Prostate gland (tissue), 2 donors: Measurements from ENCODE around the gene BTC. TPM values are rescaled to one million over a fixed set of nuclear protein-coding genes. Genes with fewer than 3 reads are reported as not detected.

ENCODE experiments used
- DNase-seq: peaks from one replicate; pipeline ENCODE4 v3.0.0-alpha.2; 2019; ENCODE audit warnings: low spot score
- H3K27ac ChIP-seq, 2 donors: fragments of 200-600 bp; sonication (generic); 2 replicates each; pipeline ENCODE4 v1.5.1; 2017 to 2019
- H3K27me3 ChIP-seq: fragments of 200-600 bp; sonication (generic); replicated peaks from 2 replicates; pipeline ENCODE4 v1.5.1; 2019; ENCODE audit not compliant: insufficient read depth
- H3K36me3 ChIP-seq, 2 donors: fragments of 200-600 bp; sonication (generic); 1 replicate in 1 of 2; 2 replicates in 1 of 2; pipeline versions ENCODE4 v1.5.1 to v1.8.1; 2017 to 2019
- H3K4me1 ChIP-seq: fragments of 200-600 bp; sonication (generic); replicated peaks from 2 replicates; pipeline ENCODE4 v1.5.1; 2019
- H3K4me3 ChIP-seq, 2 donors: fragments of 200-600 bp; sonication (generic); 2 replicates each; pipeline ENCODE4 v1.5.1; 2017 to 2019
- H3K9me3 ChIP-seq: fragments of 200-600 bp; sonication (generic); 2 replicates; pipeline ENCODE4 v1.5.1; 2017
- POLR2A ChIP-seq: fragments of 450-650 bp; IDR thresholded peaks from one replicate; pipeline ENCODE4 v1.6.1; 2016; ENCODE audit warnings: antibody characterized with exemption, mild to moderate bottlenecking
- POLR2AphosphoS5 ChIP-seq: sonication (generic); formaldehyde crosslinking; IDR thresholded peaks from one replicate; pipeline ENCODE4 v1.6.1; 2017; ENCODE audit warnings: antibody characterized with exemption
- WGBS: methylation state at CpG from one replicate; pipeline ENCODE4 v1.1.5; 2018; 5-methylcytosine and 5-hydroxymethylcytosine counted together
- intact Hi-C: fragments of 100-400 bp; cut with DNase I; formaldehyde crosslinking; loops from one replicate; pipeline ENCODE4 v1.14.2; 2022
- total RNA-seq, 2 donors: library from RNA; depleted of rRNA; stranded (reverse); fragments of >200 nt; gene quantifications; one replicate each; pipeline ENCODE4 v1.1.0, GENCODE V29; 2016
- TF ChIP-seq, protein P1 (sequence below), 4 experiments: fragments of 200-600 bp in 2 of 4; fragments of 450-650 bp in 2 of 4; sonication (generic) in 2 of 4; IDR thresholded peaks; 1 replicate in 3 of 4; 2 replicates in 1 of 4; pipeline ENCODE4 v1.5.1; 2016 to 2019; ENCODE audit warnings: antibody characterized with exemption in 4 of 4, mild to moderate bottlenecking in 2 of 4, moderate library complexity in 2 of 4

Gene BTC
- total RNA-seq, 2 donors from 2014 or later = 2.3 to 3.3 TPM

DNA sequence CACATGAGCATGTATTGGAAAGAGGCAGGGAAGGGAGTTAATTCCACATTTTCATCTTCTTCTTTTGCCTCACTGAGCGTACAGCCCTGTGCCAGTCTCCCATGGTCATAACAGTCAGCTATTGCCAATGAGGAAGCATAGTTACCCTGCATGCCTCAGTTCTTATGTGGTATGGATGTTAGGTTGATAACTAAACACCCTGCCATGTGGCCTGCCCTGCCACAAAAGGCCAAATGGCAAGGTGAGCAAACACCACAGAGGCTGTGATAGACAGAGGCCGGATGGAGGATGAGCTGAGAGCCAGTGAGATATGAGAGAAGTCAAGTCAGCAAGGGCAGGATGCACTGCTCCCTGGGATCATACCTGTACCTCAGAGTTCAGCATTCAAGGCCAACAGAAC lies 59.3 kb downstream of the BTC start:
- no peaks in the 10 kb centered on the region for H3K9me3 ChIP-seq
- no peaks in the 10 kb centered on the region for H3K36me3 ChIP-seq
- no peak overlapping the region for H3K27ac ChIP-seq
- no peaks in the 10 kb centered on the region for H3K27me3 ChIP-seq
- H3K4me1 ChIP-seq = no peaks in the 10 kb centered on the region
- WGBS = 82% methylated on average over 2 of the region's 2 CpGs
- no peak for DNase-seq
- intact Hi-C loops = no loop called here
- no peak overlapping the region for H3K4me3 ChIP-seq
- TF ChIP-seq POLR2A (no peak), POLR2AphosphoS5 (no peak)
- TF ChIP-seq, protein P1, sequence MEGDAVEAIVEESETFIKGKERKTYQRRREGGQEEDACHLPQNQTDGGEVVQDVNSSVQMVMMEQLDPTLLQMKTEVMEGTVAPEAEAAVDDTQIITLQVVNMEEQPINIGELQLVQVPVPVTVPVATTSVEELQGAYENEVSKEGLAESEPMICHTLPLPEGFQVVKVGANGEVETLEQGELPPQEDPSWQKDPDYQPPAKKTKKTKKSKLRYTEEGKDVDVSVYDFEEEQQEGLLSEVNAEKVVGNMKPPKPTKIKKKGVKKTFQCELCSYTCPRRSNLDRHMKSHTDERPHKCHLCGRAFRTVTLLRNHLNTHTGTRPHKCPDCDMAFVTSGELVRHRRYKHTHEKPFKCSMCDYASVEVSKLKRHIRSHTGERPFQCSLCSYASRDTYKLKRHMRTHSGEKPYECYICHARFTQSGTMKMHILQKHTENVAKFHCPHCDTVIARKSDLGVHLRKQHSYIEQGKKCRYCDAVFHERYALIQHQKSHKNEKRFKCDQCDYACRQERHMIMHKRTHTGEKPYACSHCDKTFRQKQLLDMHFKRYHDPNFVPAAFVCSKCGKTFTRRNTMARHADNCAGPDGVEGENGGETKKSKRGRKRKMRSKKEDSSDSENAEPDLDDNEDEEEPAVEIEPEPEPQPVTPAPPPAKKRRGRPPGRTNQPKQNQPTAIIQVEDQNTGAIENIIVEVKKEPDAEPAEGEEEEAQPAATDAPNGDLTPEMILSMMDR (IDR thresholded peaks at IDR 0.05) = no peak

DNA sequence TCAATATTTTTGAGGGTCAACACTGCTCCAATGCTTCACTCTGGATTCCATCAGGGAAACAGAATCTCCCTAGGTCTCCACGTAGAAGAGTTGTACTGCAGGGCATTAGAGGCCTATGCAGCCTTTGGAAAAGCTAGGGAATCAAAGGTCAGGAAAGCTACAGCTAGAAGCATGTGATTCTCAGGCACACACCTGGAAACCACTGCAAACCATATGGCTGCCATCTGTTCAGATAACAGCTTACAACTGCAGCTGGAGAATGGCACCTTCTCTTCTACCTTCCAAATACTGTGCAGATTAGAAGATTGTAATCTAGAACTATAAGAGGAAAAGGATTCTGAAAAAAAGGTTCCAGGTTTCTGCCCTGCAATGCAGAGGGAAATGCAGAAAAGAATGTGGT lies 60.6 kb downstream of the BTC start:
- H3K9me3 ChIP-seq = no peaks in the 10 kb centered on the region
- intact Hi-C loops = no loop called here

DNA sequence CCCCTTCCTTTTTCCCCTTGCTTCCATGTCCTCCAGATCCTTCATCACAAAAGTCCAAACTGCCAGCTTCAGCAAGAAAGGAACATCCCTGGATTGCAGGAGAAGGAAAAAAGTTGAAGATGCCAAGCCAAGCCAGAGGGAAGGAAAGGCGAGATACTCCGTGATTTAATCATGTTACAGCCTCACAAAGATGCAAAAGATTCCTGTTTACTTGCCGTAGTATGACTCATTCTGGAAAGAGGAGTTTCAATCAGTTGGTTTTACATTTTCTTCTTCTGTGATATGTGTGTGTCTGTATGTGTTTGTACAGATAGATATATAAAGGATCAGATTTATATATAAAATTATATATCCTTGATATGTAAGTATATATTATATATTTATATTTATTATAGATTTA lies 69.3 kb downstream of the BTC start:
- no peak for DNase-seq
- 53% methylated on average over 3 of the region's 3 CpGs for WGBS
- no peaks in the 10 kb centered on the region for H3K9me3 ChIP-seq
- H3K4me1 ChIP-seq = no peaks in the 10 kb centered on the region
- TF ChIP-seq POLR2AphosphoS5 (no peak), POLR2A (no peak)
- TF ChIP-seq, protein P1 (IDR thresholded peaks at IDR 0.05) = no peak
- H3K4me3 ChIP-seq = no peak overlapping the region
- H3K27ac ChIP-seq = no peak overlapping the region
- no peaks in the 10 kb centered on the region for H3K27me3 ChIP-seq
- intact Hi-C loops = no loop called here
- no peaks in the 10 kb centered on the region for H3K36me3 ChIP-seq

More for the DNA sequence above, 60.6 kb downstream of the BTC start:
- H3K36me3 ChIP-seq = no peaks in the 10 kb centered on the region
- no peak overlapping the region for H3K27ac ChIP-seq
- H3K27me3 ChIP-seq = no peaks in the 10 kb centered on the region
- DNase-seq = no peak
- 86% methylated on average over 1 of the region's 1 CpG for WGBS
- no peaks in the 10 kb centered on the region for H3K4me1 ChIP-seq
- H3K4me3 ChIP-seq = no peak overlapping the region
- TF ChIP-seq POLR2AphosphoS5 (no peak), POLR2A (no peak)
- TF ChIP-seq, protein P1 (IDR thresholded peaks at IDR 0.05) = no peak

DNA sequence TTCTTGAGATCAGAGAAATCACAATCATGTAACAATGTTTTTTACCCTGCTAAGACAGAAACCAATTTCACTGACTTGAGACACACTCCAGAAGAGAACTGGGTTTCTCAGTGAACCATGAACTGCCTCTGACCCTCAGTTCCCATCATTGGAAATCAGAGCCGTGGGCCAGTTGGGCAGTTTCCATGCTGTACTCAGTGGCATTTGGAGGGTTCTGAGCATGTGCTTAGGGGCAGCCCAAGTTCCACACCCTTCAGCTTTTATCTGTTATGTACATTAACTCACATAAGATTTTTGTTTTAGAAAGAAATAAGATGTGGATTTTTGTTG lies 77.9 kb downstream of the BTC start:
- no peak overlapping the region for H3K27ac ChIP-seq
- no peaks in the 10 kb centered on the region for H3K36me3 ChIP-seq
- no peaks in the 10 kb centered on the region for H3K27me3 ChIP-seq
- intact Hi-C loops = no loop called here
- no peak for TF ChIP-seq POLR2AphosphoS5
- TF ChIP-seq, protein P1 (IDR thresholded peaks at IDR 0.05) = no peak
- TF ChIP-seq POLR2A = no peak
- WGBS = 62% methylated on average over 1 of the region's 1 CpG
- H3K4me3 ChIP-seq = no peak overlapping the region
- H3K4me1 ChIP-seq = no peaks in the 10 kb centered on the region
- no peaks in the 10 kb centered on the region for H3K9me3 ChIP-seq
- no peak for DNase-seq

DNA sequence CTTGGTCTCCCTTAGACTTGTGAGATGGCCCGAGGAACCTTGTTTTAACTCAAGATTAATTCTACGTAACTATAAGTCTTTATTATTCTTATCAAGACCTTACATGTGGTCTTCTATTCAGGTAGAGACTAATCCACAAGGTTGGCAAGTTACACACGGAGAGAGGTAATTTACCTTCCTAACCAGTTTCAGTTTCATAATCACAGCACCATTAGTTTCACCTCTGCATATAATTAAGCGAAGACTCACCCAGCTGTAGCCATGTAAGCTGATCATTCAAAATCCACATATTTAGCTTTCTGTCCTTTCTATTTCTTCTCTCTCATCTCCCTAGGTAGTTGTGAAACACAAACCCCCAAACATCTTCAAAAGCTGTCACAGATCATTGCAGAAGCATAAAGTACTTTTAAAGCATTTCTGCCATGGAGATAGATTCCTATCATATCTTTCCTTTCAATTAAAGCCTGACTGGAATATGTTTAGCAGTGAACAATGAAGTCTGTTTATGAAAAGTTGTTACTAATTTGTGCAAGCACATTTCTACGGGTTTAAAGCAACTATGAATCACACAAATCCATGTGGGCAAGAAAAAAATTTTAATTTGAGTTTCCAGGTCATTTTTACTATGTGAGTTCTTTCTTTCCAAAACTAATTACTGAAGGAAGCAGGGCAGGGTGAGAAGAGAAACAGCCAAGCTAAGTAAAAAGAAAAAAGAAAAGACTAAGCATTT lies 78.5 kb downstream of the BTC start:
- intact Hi-C loops = no loop called here
- Histone ChIP-seq H3K36me3 (no peaks in the 10 kb centered on the region), H3K4me1 (no peaks in the 10 kb centered on the region), H3K9me3 (no peaks in the 10 kb centered on the region), H3K27ac (no peak overlapping the region), H3K4me3 (no peak overlapping the region), H3K27me3 (no peaks in the 10 kb centered on the region)
- DNase-seq = no peak
- WGBS = 38% methylated on average over 5 of the region's 5 CpGs
- TF ChIP-seq POLR2AphosphoS5 (no peak), POLR2A (no peak)
- TF ChIP-seq, protein P1 (IDR thresholded peaks at IDR 0.05) = no peak
